ENCODE data around the gene ITGBL1.

Gene ITGBL1

DNA sequence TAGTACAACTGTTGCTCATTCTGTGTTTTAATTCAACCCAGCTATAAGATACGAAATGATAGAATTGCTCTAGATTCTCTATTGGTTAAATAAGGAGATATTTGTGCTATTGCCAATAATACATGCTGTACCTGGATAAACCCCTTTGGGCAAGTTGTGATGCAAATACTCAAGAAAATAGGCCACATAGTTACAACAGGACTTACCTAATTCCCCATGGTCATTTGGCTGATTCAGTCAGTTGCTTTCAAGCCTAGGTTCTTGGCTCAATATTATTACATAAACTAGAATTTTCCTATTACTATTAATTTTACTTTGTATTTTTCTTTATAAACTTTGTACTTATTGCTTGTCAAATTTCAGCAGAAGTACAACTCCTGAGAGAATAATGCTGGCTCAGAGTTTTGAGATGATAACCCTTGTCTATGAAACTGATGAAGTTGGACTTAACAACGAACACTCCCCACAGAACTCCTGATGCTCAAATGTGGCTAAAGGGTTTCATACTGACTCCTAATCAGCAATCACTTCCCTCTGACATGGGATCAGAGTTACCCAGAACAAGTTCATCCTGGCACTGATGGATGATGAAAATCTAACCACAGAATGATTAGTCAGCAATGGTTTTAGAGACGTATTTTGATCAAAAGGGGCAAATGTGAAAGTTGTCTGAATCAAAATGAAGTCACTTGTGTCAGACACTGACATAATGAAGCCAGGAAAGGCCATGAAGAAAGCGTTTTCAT lies 221.1 kb downstream of the ITGBL1 start:
- Mint-ChIP-seq H3K9me3 (no peaks in the 10 kb centered on the region), H3K27ac (no peak overlapping the region), H3K27me3 (peaks cover 3% of the 10 kb centered on the region), H3K4me3 (no peak overlapping the region), H3K36me3 (ENCODE audit: low read depth) (no peaks in the 10 kb centered on the region), H3K4me1 (ENCODE audit: low read depth) (no peaks in the 10 kb centered on the region)
- DNase-seq: no peak

DNA sequence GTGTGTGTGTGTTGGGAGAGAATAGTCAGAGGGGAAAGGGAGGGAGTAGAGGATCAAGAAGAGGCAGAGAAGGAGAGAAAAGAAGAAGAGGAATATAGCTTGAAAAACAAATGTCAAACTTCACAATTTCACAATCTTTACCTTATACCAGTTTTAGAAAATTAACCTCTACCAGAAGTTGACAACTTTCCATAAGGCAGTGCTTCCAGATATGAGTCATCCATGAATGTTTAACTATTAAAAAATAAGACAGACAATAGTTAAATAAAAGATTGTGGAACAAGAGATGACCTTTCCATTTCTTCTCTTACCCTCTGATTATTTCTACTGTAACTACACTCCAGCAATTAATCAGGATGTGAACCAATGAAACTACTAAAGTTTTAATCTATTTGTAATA lies 229.4 kb downstream of the ITGBL1 start:
- H3K4me1 Mint-ChIP-seq (ENCODE audit: low read depth): no peaks in the 10 kb centered on the region

DNA sequence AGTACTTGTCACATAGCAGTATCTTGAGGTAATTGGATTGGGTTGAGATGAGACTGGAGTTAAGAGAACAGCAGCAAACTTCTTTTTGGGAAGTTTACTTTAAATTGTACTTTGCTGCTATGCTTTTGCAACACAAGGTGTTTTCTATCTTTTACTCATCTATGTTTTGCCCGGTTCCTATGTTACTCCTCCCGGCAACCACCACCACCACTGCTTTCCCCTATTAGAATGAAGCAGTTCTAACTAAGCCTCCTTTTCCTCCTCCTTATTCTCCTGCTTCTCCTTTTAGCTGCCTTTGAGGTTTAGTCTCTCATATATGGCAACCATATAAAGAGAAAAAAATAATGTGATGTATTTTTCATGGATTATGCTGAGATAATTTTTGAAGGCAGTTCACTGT lies 233.5 kb downstream of the ITGBL1 start:
- peaks cover 29% of the 10 kb centered on the region for H3K27me3 Mint-ChIP-seq
- no peaks in the 10 kb centered on the region for H3K9me3 Mint-ChIP-seq
- H3K27ac Mint-ChIP-seq: no peak overlapping the region
- no peaks in the 10 kb centered on the region for H3K4me1 Mint-ChIP-seq (ENCODE audit: low read depth)
- no peak overlapping the region for H3K4me3 Mint-ChIP-seq
- no peaks in the 10 kb centered on the region for H3K36me3 Mint-ChIP-seq (ENCODE audit: low read depth)
- no peak for DNase-seq

More for the DNA sequence above, 229.4 kb downstream of the ITGBL1 start:
- Mint-ChIP-seq H3K9me3 (no peaks in the 10 kb centered on the region), H3K4me3 (no peak overlapping the region), H3K27me3 (peaks cover 25% of the 10 kb centered on the region), H3K27ac (no peak overlapping the region), H3K36me3 (ENCODE audit: low read depth) (no peaks in the 10 kb centered on the region)
- DNase-seq: no peak

DNA sequence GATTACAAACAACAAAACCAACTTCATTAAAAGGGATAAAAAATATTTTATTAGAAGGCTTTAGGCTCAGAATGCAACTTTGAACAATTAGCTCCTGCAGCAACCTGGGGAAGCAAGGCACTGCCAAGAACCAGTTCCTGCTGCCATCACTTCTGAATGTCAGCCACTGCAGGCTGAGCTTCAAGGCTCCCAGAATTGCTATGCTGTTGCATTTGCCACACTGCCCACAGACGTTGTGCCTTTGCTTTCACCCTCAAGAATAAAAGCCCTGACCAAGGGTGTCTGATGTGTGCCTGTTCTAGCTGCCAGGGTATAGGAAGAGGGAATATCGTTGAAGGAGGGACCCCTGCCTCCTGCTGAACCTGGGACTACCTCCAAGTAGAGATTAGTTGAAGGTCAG lies 238.4 kb downstream of the ITGBL1 start:
- H3K27ac Mint-ChIP-seq: no peak overlapping the region
- no peaks in the 10 kb centered on the region for H3K9me3 Mint-ChIP-seq
- H3K4me1 Mint-ChIP-seq (ENCODE audit: low read depth): no peaks in the 10 kb centered on the region
- peaks cover 14% of the 10 kb centered on the region for H3K27me3 Mint-ChIP-seq
- no peak for DNase-seq
- H3K4me3 Mint-ChIP-seq: no peak overlapping the region
- H3K36me3 Mint-ChIP-seq (ENCODE audit: low read depth): no peaks in the 10 kb centered on the region

DNA sequence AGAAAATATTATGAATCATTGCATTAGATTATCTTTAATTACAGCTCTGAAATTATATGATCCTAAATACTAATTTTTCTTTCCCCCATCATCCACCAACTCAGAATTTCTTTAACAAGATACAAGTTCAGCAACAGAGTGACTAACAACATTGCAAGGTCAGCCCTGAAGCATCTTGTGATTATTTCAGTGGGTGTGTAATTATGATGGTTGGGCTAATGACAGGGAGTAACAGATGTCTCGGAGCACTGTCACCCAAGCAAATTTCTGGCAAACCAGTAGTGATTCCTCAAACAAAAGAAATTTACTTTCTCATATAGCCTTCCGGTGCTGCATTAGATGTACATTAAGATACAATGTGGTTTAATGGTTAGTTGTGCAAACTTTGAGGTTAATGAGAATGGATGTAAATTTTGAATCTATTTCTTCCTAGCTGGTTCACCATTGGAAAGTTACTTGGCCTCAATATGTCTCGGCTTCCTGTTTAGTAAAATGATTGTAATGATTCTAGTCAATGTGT lies 238.9 kb downstream of the ITGBL1 start:
- H3K36me3 Mint-ChIP-seq (ENCODE audit: low read depth): no peaks in the 10 kb centered on the region
- no peaks in the 10 kb centered on the region for H3K9me3 Mint-ChIP-seq
- H3K4me1 Mint-ChIP-seq (ENCODE audit: low read depth): no peaks in the 10 kb centered on the region
- no peak overlapping the region for H3K4me3 Mint-ChIP-seq
- H3K27me3 Mint-ChIP-seq: peaks cover 13% of the 10 kb centered on the region
- no peak overlapping the region for H3K27ac Mint-ChIP-seq
- no peak for DNase-seq

DNA sequence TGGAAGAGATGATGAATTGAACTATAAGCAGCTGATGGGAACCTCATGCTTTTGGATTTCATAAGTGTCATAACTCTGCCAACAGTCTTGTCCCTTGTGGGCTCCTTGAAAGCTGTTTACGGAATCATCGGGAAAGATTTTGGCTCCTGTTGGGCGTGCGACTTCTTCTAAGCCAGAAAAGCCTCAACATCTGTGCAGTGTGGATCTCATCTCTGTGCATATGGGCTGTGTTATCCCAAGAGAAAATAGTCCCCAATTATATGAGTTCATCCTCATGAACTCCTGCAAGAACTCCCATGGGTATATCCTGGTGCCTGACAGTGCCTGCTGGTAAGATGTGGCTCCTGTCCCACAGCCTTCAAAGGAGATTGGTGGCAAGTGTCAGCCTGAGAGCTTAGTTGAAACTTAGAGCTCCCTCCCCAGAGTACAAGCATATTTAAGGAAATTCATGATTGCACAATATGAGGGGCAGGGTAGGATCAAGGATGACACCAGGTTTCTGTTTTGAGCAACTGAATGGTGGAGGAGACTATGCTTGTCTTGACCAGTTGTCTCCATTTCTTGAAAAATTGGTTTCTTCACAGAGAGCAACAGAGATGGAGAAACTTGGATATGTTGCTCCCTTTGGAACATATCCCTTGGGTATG lies 243.5 kb downstream of the ITGBL1 start:
- Mint-ChIP-seq H3K4me3 (no peak overlapping the region), H3K4me1 (ENCODE audit: low read depth) (no peaks in the 10 kb centered on the region), H3K27me3 (peaks cover 10% of the 10 kb centered on the region), H3K9me3 (no peaks in the 10 kb centered on the region), H3K36me3 (ENCODE audit: low read depth) (no peaks in the 10 kb centered on the region), H3K27ac (no peak overlapping the region)
- no peak for DNase-seq

DNA sequence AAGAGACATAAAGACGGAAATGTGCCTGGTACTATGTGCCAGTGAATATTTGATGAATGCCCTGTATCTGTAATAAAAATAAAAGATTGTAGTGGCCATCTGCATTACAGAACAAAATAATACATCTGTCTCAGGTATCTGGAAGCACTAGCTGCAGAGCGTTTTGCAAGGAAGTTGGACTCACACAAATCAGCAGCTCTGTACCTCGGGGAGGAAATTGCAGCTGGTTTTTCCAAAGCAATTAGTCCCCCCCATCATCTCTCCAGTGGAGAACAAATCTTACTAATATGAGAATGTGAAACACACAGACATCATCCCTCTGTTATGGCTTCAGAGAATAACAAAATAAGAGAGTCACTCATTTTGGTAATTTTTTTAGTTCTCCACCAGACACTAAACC lies 245.3 kb downstream of the ITGBL1 start:
- peaks cover 9% of the 10 kb centered on the region for H3K27me3 Mint-ChIP-seq
- no peaks in the 10 kb centered on the region for H3K36me3 Mint-ChIP-seq (ENCODE audit: low read depth)
- no peaks in the 10 kb centered on the region for H3K4me1 Mint-ChIP-seq (ENCODE audit: low read depth)
- DNase-seq: no peak
- no peaks in the 10 kb centered on the region for H3K9me3 Mint-ChIP-seq
- H3K27ac Mint-ChIP-seq: no peak overlapping the region
- H3K4me3 Mint-ChIP-seq: no peak overlapping the region

DNA sequence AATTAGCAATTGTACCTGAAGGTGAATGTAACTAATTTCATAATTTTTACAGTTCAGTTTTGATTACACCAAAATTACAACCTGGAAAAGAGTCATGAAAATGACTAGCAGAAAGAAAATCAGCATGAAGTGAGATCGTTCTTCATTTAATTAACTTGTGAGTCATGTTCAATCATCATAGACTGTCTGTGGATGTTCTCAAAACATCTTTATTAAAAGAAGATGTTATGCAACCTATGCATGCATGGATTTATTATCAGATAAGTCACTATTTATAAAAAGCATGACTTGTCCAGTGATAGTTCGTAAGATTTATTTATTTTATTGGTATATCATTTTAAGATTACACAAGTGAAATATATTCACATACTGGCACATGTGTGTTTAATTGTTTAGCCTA lies 245.9 kb downstream of the ITGBL1 start:
- no peaks in the 10 kb centered on the region for H3K9me3 Mint-ChIP-seq
- H3K27ac Mint-ChIP-seq: no peak overlapping the region
- no peak overlapping the region for H3K4me3 Mint-ChIP-seq
- no peaks in the 10 kb centered on the region for H3K36me3 Mint-ChIP-seq (ENCODE audit: low read depth)
- no peak for DNase-seq
- H3K27me3 Mint-ChIP-seq: peaks cover 8% of the 10 kb centered on the region
- H3K4me1 Mint-ChIP-seq (ENCODE audit: low read depth): no peaks in the 10 kb centered on the region

DNA sequence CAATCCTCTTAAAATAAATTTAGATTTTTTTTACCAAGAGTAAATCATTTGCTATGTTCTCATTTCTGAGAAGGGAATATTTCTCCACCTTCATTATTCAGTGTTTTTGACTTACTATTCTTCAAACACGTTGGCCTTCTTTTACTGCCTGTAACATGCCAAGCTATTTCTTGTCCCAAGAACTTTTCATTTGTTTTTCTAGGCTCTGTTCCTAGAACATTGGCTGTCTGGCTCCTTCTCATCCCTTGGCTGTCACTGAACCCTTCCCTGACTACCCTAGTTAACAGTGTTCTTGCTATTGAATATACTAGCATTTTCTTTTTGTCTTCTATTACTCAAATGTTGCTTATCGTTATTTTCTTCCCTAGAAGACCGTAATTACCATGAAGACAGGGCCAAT lies 248.1 kb downstream of the ITGBL1 start:
- no peak for DNase-seq
- no peaks in the 10 kb centered on the region for H3K36me3 Mint-ChIP-seq (ENCODE audit: low read depth)
- peaks cover 12% of the 10 kb centered on the region for H3K27me3 Mint-ChIP-seq
- H3K9me3 Mint-ChIP-seq: no peaks in the 10 kb centered on the region
- H3K4me3 Mint-ChIP-seq: no peak overlapping the region
- H3K4me1 Mint-ChIP-seq (ENCODE audit: low read depth): no peaks in the 10 kb centered on the region
- H3K27ac Mint-ChIP-seq: no peak overlapping the region

DNA sequence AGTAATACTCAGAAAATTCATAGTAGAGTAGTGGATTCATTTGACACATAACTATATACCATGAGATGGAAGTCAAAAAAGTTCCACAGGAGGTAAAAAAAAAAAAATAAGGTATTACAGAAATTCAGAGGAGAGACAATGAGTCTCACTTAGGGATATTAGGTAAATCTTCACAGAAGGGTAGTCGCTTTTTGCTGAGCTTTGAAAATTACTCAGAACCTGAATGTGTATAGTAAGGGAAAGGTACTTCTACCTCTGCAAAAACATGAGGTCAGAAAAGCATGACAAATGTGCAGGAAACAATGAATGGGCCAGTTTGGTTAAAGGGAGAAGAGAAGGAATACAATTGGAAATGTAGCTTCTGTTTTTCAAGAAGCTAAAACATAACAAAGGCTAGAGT lies 250.6 kb downstream of the ITGBL1 start:
- H3K9me3 Mint-ChIP-seq: no peaks in the 10 kb centered on the region
- H3K27ac Mint-ChIP-seq: no peak overlapping the region
- no peaks in the 10 kb centered on the region for H3K36me3 Mint-ChIP-seq (ENCODE audit: low read depth)
- no peak overlapping the region for H3K4me3 Mint-ChIP-seq
- no peak for DNase-seq
- peaks cover 8% of the 10 kb centered on the region for H3K4me1 Mint-ChIP-seq (ENCODE audit: low read depth)
- peaks cover 17% of the 10 kb centered on the region for H3K27me3 Mint-ChIP-seq

DNA sequence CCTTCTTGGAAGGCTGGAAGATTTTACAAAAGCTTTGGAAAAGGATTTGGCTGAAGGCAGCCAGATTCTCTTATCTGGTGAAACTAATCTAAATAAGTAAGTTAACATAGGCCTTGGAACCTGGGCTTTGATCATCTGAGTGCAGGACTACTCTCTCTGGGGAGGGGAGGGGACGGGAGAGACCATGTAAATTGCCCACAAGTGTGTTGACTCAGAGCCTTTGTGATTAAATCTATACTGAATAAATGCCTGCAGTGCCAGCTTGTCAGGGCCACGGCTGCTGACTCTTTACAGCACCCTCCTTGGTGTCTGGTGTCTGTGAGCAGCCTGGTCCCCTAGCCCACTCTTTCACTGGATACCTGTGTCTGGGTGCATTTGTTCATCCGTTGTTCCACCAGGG lies 251.4 kb downstream of the ITGBL1 start:
- no peaks in the 10 kb centered on the region for H3K36me3 Mint-ChIP-seq (ENCODE audit: low read depth)
- no peak for DNase-seq
- peaks cover 17% of the 10 kb centered on the region for H3K27me3 Mint-ChIP-seq
- peaks cover 8% of the 10 kb centered on the region for H3K4me1 Mint-ChIP-seq (ENCODE audit: low read depth)
- no peak overlapping the region for H3K27ac Mint-ChIP-seq
- H3K4me3 Mint-ChIP-seq: no peak overlapping the region
- no peaks in the 10 kb centered on the region for H3K9me3 Mint-ChIP-seq

DNA sequence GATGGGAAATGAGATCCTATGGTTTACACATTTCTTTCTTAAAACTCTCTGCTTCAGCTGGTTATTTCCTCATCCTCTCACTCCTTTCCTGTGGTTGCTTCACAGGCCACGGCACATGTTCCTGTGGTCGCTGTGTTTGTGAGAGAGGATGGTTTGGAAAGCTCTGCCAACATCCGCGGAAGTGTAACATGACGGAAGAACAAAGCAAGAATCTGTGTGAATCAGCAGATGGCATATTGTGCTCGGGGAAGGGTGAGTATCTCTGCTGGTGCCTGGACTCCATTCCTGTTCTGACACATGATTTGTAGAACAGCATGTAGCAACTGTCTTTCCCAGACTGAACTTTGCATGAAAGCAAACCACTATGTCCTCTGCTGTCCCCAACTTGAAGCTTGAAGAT lies 254.2 kb downstream of the ITGBL1 start:
- peaks cover 14% of the 10 kb centered on the region for H3K27me3 Mint-ChIP-seq
- no peaks in the 10 kb centered on the region for H3K9me3 Mint-ChIP-seq
- H3K4me3 Mint-ChIP-seq: no peak overlapping the region
- no peak overlapping the region for H3K27ac Mint-ChIP-seq
- H3K4me1 Mint-ChIP-seq (ENCODE audit: low read depth): peaks cover 8% of the 10 kb centered on the region
- no peak for DNase-seq
- no peaks in the 10 kb centered on the region for H3K36me3 Mint-ChIP-seq (ENCODE audit: low read depth)

DNA sequence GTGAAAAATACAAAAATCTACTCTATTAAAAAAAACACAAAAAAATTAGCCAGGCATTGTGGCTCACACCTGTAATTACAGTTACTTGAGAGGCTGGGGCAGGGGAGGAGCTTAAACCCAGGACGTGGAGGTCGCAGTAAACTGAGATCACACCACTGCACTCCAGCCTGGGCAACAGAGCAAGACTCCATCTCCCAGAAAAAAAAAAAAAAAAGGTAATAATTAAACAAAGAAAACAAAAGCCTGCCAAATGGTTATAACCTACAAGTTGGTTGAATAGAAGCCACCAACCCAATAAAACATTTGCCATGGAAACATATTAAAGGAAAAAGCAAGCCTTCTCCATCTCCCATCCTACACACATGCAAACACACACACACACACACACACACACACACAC lies 255.2 kb downstream of the ITGBL1 start:
- Mint-ChIP-seq H3K36me3 (ENCODE audit: low read depth) (no peaks in the 10 kb centered on the region), H3K27ac (no peak overlapping the region), H3K4me1 (ENCODE audit: low read depth) (peaks cover 8% of the 10 kb centered on the region), H3K27me3 (peaks cover 14% of the 10 kb centered on the region), H3K4me3 (no peak overlapping the region), H3K9me3 (no peaks in the 10 kb centered on the region)
- no peak for DNase-seq

DNA sequence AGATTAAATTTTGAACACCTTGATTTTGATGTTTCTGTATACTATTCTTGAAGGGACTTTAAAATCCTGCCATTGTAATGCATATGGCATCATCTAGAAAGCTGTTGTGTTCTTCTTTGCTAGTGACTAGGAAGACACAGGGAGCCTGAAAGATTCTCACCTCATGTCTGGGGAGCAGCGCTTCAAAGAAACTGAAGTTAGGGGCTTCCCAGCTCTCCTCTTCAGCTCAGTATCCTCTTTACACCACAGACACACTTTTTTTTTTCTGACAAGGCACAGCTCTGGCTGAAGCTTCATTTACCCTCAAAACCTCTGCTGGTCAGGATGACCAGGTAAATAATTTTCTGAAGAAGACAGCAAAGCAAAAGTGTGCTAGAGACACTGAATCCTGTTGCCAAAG lies 255.6 kb downstream of the ITGBL1 start:
- Mint-ChIP-seq H3K27me3 (peaks cover 14% of the 10 kb centered on the region), H3K4me3 (no peak overlapping the region), H3K27ac (no peak overlapping the region), H3K9me3 (no peaks in the 10 kb centered on the region), H3K36me3 (ENCODE audit: low read depth) (no peaks in the 10 kb centered on the region), H3K4me1 (ENCODE audit: low read depth) (peaks cover 8% of the 10 kb centered on the region)
- DNase-seq: no peak

DNA sequence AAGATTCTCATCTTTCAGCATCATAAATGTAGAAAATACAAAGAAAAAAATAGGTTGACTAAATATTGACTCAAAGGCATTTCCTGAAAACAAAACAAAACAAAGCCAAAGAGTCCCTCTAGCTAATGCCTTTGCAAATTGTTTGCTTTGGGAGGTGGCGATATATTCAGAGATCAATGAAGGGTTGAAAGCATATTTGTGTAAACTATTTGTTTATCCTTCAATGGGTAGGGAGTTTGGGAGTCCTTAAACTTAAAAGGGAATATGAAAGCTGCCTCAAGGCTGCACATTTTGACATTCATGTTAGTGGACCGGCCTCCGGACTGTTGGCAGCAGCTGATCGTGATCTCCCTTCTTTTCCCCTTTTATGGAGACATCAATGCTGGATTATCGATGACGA lies 257.5 kb downstream of the ITGBL1 start:
- H3K27ac Mint-ChIP-seq: no peak overlapping the region
- H3K4me1 Mint-ChIP-seq (ENCODE audit: low read depth): peaks cover 8% of the 10 kb centered on the region
- no peak overlapping the region for H3K4me3 Mint-ChIP-seq
- H3K36me3 Mint-ChIP-seq (ENCODE audit: low read depth): no peaks in the 10 kb centered on the region
- DNase-seq: no peak
- no peaks in the 10 kb centered on the region for H3K9me3 Mint-ChIP-seq
- H3K27me3 Mint-ChIP-seq: peaks cover 18% of the 10 kb centered on the region
